Fibroblast of skin of scalp (primary cell): Measurements from ENCODE around the gene SBF1.

Experiments
- DNase-seq: peaks from one replicate; pipeline ENCODE4 v3.0.0-alpha.2; 2013

The SBF1 gene

DNA sequence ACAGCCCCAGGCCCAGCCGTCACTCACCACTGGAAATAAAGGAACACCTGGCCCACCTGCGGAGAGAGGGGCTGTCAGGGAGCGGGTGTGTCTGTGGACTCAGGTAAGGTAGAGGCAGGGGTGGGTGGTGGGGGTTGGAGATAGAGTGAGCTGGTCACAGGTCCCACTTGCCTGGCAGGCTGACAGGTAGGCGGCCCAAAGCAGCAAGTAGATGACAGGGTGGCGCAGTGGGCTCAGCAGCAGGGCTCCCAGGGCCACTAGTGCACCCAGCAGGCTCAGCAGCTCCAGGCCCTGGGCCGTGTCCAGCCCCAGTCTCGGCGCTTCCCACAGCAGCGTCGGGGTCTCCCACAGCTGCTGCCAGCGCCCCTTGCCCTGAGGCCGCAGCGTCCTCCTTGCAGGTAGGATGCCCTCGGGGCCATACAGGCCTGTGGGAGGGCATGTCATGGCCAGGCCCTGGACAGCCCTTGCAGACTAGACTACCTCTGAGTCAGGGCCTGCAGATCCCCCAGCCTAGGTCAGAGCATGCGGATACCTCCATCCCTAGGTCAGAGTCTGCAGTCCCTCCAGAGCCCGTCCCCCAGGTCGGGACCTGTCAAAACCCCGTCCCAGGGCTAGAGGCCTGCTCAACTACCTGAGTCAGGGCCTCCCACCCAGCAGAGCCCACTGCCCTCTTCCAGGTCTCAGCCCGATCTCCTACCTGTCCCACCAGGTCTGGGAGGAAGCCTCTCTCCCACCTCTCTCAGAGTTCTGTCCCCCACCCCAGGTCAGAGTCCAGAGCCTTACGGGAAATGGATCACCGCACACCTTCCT is 32.0 kb upstream of the SBF1 start:
- no peak for DNase-seq

- no peak for DNase-seq
Observed at GRCh38 chr22:50505776-50506610, 31.2 kb upstream of the SBF1 start.

DNA sequence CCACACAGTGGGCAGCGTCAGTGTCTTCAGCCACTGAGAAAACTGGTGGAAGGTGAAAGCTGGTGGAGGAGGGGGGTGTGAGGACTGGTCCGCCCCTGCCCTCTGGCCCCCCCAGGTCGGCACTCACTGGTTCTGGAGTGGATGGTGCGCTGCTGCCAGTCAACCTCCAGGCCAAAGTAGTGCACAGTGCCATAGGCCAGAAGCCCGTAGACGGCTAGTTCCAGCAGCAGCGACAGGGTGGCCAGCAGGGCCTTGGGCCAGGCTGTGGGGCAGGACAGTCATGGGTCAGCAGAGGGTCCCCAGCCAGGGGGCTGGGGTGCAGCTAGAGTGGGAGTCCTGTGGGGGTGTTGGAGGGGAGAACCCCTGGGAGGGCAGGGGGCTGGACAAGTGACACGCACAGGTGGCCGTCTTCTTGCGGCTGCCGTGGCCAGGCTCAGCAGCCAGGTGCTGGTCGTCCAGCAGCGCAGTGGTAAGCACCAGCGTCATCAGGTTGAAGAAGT is 30.5 kb upstream of the SBF1 start:
- no peak for DNase-seq

- DNase-seq: no peak
Observed at GRCh38 chr22:50504369-50505211, 29.8 kb upstream of the SBF1 start.

DNA sequence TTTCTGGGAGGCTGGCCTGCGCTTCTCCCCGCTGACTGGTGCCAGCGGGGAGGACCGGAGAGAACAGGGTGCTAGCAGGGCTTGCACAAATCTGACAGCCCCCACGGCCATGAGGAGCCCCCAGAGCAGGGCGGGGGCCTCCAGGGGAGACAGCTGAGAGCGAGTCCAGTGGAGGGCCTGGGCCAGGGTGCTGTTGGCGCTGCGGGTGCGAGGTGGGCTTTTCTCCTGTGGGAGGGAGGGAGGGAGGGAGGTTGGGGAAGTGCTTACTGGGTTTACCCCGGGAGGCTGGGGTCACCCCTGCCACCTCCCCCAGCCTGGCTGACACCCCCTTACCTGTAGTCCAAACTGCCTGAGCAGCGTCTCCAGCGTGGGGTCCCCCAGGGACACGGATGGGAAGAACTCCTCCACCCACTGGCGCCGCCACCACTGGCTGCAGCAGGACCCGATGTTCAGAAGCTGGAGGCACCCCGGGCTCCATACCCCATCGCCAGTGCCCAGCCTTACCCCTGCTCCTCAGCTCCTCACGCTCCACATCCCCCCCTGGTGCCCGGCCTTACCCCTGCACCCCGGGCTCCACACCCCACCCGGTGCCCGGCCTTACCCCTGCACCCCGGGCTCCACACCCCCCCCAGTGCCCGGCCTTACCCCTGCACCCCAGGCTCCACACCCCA is 28.8 kb upstream of the SBF1 start:
- DNase-seq: no peak

- DNase-seq: no peak
Observed at GRCh38 chr22:50502628-50503474, 28.0 kb upstream of the SBF1 start.

GRCh38 chr22:50502096-50502495 is 27.3 kb upstream of the SBF1 start:
- no peak for DNase-seq

GRCh38 chr22:50500452-50500851 is 25.6 kb upstream of the SBF1 start:
- no peak for DNase-seq

DNA sequence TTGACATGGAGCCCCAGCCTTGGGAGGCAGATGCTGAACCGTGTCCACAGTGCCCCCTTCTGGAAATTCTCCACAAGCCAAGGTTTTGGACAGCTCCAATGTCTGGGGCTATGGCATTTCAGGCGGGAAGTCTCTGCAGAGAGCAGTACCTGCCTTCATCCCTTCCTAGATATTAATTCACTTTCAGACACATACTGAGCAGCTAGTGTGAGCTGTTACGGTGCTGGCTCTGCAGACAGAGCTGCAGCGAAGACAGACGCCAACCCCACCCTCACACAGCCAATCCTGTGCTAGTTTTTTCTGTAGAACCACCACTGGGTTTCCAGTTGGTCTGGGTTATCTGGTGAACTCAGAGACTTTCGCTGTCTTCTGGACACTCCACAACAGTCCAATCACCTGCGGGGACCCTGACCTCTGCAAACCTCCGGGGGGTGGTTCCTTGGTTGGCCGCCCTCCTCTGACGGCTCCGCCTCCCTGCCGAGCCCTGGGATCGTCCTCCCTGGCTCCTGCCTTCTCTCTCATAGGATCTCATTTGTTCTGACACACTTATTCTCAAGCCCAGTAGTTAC is 23.6 kb upstream of the SBF1 start:
- peak; percentile 49 for DNase-seq

GRCh38 chr22:50497093-50497492 is 22.3 kb upstream of the SBF1 start:
- DNase-seq: no peak

DNA sequence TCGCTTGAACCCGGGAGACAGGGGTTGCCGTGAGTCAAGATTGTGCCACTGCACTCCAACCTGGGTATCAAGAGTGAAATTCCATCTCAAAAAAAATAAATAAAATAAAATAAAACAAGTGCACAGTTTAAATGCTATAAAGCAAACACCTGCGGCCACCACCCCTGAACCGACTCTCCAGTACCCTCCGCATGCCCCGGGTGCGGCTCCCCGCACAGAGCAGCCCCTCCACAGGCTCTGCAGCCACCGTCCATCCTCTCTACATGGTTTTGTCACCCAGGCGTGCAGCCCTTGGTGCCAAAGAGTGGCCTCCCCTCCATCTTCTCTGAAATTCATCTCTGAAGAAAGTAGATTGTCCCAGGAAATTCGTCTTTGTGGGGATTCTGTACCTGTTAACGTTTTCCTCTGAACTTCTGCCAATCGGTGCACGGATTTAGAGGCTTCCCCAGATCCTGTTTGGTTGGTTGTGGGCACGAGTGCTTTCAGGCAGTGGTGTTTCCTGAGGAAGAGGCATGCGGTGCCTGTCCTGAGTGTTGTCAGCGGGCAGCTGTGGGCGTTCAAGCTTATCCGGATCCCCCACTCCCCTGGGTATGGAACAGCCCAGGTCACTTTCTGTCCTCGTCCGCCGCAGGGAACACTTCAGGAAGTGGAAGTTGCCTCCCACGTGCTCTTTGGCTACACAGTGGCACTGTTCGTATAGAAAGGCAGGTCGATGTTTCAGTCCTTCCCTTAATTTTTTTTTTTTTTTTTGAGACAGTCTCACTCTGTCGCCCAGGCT is 15.9 kb upstream of the SBF1 start:
- DNase-seq: no peak

GRCh38 chr22:50489363-50490243 is 14.8 kb upstream of the SBF1 start:
- DNase-seq: no peak

GRCh38 chr22:50488886-50489285 is 14.1 kb upstream of the SBF1 start:
- DNase-seq: no peak

- no peak for DNase-seq
Observed at GRCh38 chr22:50488006-50488677, 13.3 kb upstream of the SBF1 start.

GRCh38 chr22:50487290-50488005 is 12.6 kb upstream of the SBF1 start:
- DNase-seq: no peak

DNA sequence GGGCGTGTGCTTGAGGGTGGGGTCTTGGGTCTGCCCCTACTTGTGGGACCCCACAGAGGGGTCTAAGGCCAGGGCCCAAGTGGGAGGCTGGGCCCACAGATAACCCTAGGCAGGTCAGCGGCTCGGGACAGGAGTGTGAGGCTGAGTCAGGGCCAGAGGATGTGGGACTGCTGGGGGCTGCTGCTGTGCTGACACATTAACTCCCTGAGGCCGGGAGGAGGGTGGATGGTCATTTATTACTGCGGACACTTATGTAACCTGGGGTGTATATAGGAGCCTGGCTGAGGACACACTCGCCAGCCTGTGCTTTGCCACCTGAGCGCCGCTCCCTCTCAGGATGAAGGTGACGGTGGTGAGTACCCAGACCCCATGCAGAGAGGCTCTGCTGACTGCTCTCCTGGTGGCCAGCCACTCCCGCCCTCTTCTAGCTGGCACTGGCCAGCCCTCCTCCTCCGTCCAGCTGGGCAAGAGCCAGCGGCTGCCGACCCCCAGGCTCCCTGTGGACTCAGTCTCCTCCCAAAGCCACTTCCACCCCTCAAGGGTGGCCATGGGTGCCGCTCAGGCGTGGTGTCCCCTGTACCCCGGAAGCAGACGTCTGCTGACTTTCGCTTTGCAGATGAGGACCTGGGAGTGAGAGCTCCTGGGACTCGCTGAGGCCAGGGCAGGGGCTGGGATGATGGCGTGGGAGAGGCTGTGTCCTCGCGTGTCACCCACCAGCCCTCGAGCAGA is 11.9 kb upstream of the SBF1 start, which contains the start of gene MIOX:
Gene MIOX (plus strand): TSS at position 299 of the 729 bp plus-strand sequence. CDS start 39 bp downstream, at position 338.
- no peak for DNase-seq
